NCI-H2196 treated with DMSO at 0.1 percent for 48 hours (cell line): ENCODE data around the gene CYYR1.

Source experiments
- DNase-seq: peaks from one replicate; lab custom pipeline; 2025; ENCODE audit not compliant: unreplicated experiment; lab: John Stamatoyannopoulos, UW

CYYR1 gene

GRCh38 chr21:26441149-26441548 is 131.9 kb downstream of the CYYR1 start:
- no peak for DNase-seq

- DNase-seq, result no peak
Measured at GRCh38 chr21:26438976-26439375, 134.1 kb downstream of the CYYR1 start.

GRCh38 chr21:26437326-26438009 is 135.6 kb downstream of the CYYR1 start:
- DNase-seq, result no peak

GRCh38 chr21:26433386-26433785 is 139.7 kb downstream of the CYYR1 start:
- no peak for DNase-seq

- DNase-seq, result no peak
Measured at GRCh38 chr21:26432410-26432809, 140.7 kb downstream of the CYYR1 start.

GRCh38 chr21:26425576-26425975 is 147.5 kb downstream of the CYYR1 start:
- no peak for DNase-seq

GRCh38 chr21:26423511-26423910 is 149.6 kb downstream of the CYYR1 start:
- no peak for DNase-seq

GRCh38 chr21:26422706-26423105 is 150.4 kb downstream of the CYYR1 start:
- DNase-seq, result no peak

- DNase-seq, result no peak
Measured at GRCh38 chr21:26422138-26422537, 150.9 kb downstream of the CYYR1 start.

- DNase-seq, result no peak
Measured at GRCh38 chr21:26421724-26422123, 151.4 kb downstream of the CYYR1 start.
